Adipose tissue (tissue), 3 donors: ENCODE results near the gene FAM174C. TPM values are rescaled to one million over a fixed set of nuclear protein-coding genes. Genes with fewer than 3 reads are reported as not detected.

Experiments
- H3K27ac ChIP-seq: one replicate; pipeline ENCODE4 v1.5.1; 2013; ENCODE audit warnings: low read depth, low read length
- WGBS, 3 donors: extraction: QIAGEN DNeasy Blood & Tissue Kit; methylation state at CpG; one replicate each; pipeline ENCODE4 v1.1.7; 2013; 5-methylcytosine and 5-hydroxymethylcytosine counted together
- polyA plus RNA-seq, 3 donors: library from polyadenylated mRNA; stranded (reverse); fragments of 200-250 nt; gene quantifications; one replicate each; pipeline ENCODE4 v1.2.3, GENCODE V29; 2013
- donor health status: healthy with polysubstance abuse.
- donor health status: Bipolar disorder and iron deficiency.
- donor health status: healthy.

The FAM174C gene
- 10 to 100 TPM; 44.9 to 75.8 (median 55.0) TPM for polyA plus RNA-seq

GRCh38 chr19:1275260-1275975 lies at the start of gene FAM174C:
TSS of gene FAM174C (plus strand) at chr19:1275530. CDS start at chr19:1275550, 20 bp downstream.
- 0 to 1% (median 0%) methylated on average over 68 to 98 of the region's 98 CpGs for WGBS, 3 donors
- peak within 1 kb of the TSS; percentile 67 for H3K27ac ChIP-seq

- WGBS, 3 donors: 92 to 98% (median 93%) methylated on average over 9 to 11 of the region's 11 CpGs
These were observed 49.2 kb upstream of the FAM174C start for GRCh38 chr19:1226227-1226518.

GRCh38 chr19:1226522-1227303 lies 48.6 kb upstream of the FAM174C start:
- H3K27ac ChIP-seq: no peak overlapping the region
- 95 to 96% (median 95%) methylated on average over 46 to 50 of the region's 50 CpGs for WGBS, 3 donors

More at GRCh38 chr19:1226227-1226518, 49.2 kb upstream of the FAM174C start:
- H3K27ac ChIP-seq: no peak overlapping the region

GRCh38 chr19:1227304-1228054 lies 47.9 kb upstream of the FAM174C start:
- no peak overlapping the region for H3K27ac ChIP-seq
- 88 to 92% (median 90%) methylated on average over 54 to 56 of the region's 56 CpGs for WGBS, 3 donors

- 96 to 97% (median 97%) methylated on average over 77 to 100 of the region's 100 CpGs for WGBS, 3 donors
- no peak overlapping the region for H3K27ac ChIP-seq
These were observed 47.0 kb upstream of the FAM174C start for GRCh38 chr19:1228161-1228957.

GRCh38 chr19:1229056-1229923 lies 46.0 kb upstream of the FAM174C start:
- 94 to 98% (median 96%) methylated on average over 100 to 158 of the region's 158 CpGs for WGBS, 3 donors

GRCh38 chr19:1229924-1230782 lies 45.2 kb upstream of the FAM174C start:
- WGBS, 3 donors: 84 to 91% (median 89%) methylated on average over 52 to 61 of the region's 61 CpGs
- H3K27ac ChIP-seq: no peak overlapping the region

More at GRCh38 chr19:1229056-1229923, 46.0 kb upstream of the FAM174C start:
- H3K27ac ChIP-seq: no peak overlapping the region

- 77 to 82% (median 80%) methylated on average over 23 to 38 of the region's 38 CpGs for WGBS, 3 donors
These were observed 44.4 kb upstream of the FAM174C start for GRCh38 chr19:1230783-1231489.

GRCh38 chr19:1231729-1232637 lies 43.3 kb upstream of the FAM174C start:
- no peak overlapping the region for H3K27ac ChIP-seq

More at GRCh38 chr19:1230783-1231489, 44.4 kb upstream of the FAM174C start:
- no peak overlapping the region for H3K27ac ChIP-seq

GRCh38 chr19:1232652-1233072 lies 42.7 kb upstream of the FAM174C start:
- 7 to 27% (median 15%) methylated on average over 15 of the region's 15 CpGs for WGBS, 3 donors
- H3K27ac ChIP-seq: no peak overlapping the region

More at GRCh38 chr19:1231729-1232637, 43.3 kb upstream of the FAM174C start:
- WGBS, 3 donors: 72 to 84% (median 79%) methylated on average over 15 of the region's 15 CpGs

- WGBS, 3 donors: 39 to 85% (median 84%) methylated on average over 24 of the region's 24 CpGs
- no peak overlapping the region for H3K27ac ChIP-seq
These were observed 42.1 kb upstream of the FAM174C start for GRCh38 chr19:1233115-1233667.

GRCh38 chr19:1234051-1234954 lies 41.0 kb upstream of the FAM174C start:
- no peak overlapping the region for H3K27ac ChIP-seq
- 81 to 93% (median 92%) methylated on average over 36 to 45 of the region's 45 CpGs for WGBS, 3 donors

- H3K27ac ChIP-seq: no peak overlapping the region
- 89 to 95% (median 93%) methylated on average over 38 to 43 of the region's 43 CpGs for WGBS, 3 donors
These were observed 40.4 kb upstream of the FAM174C start for GRCh38 chr19:1234955-1235380.
